ENCODE results near the gene BTBD6. TPM values are rescaled to one million over a fixed set of nuclear protein-coding genes. Genes with fewer than 3 reads are reported as not detected.

Gene BTBD6
- 82.2 and 88.0 TPM in 2 replicates for total RNA-seq

GRCh38 chr14:105248368-105249181 is at the start of gene BTBD6:
BTBD6 (plus strand) TSS chr14:105248533; CDS start chr14:105248712, 179 bp downstream.

Other genes starting within 250 kb of the BTBD6 start
- gene CDCA4, start 227.4 kb upstream of the BTBD6 start, total RNA-seq = 50.2 and 52.7 TPM in 2 replicates
- gene GPR132, start 183.1 kb upstream of the BTBD6 start, total RNA-seq = 0.10 and 0.13 TPM in 2 replicates
- 52.0 TPM in 2 replicates for gene JAG2, start 79.8 kb upstream of the BTBD6 start, total RNA-seq
- gene NUDT14, start 67.2 kb upstream of the BTBD6 start, total RNA-seq = 53.9 and 58.1 TPM in 2 replicates
- gene BRF1, start 52.5 kb downstream of the BTBD6 start, total RNA-seq = 28.6 and 37.2 TPM in 2 replicates
- 53.4 and 61.7 TPM in 2 replicates for gene PACS2, start 66.2 kb downstream of the BTBD6 start, total RNA-seq
- not detected in 2 replicates for gene TEX22, start 150.0 kb downstream of the BTBD6 start, total RNA-seq
- 33.2 and 44.0 TPM in 2 replicates for gene MTA1, start 171.3 kb downstream of the BTBD6 start, total RNA-seq
- gene CRIP2, start 226.3 kb downstream of the BTBD6 start, total RNA-seq = 408 and 431 TPM in 2 replicates
- 9.3 and 15.8 TPM in 2 replicates for gene CRIP1, start 238.4 kb downstream of the BTBD6 start, total RNA-seq
- 24.1 and 31.2 TPM in 2 replicates for gene TEDC1, start 242.7 kb downstream of the BTBD6 start, total RNA-seq